HG03520 (cell line): ENCODE measurements around the gene CD86.

Source experiments
- ATAC-seq: cut with Tn5 transposase; IDR thresholded peaks from one replicate; pipeline ENCODE4 v1.9.1; 2021; ENCODE audit warnings: mild to moderate bottlenecking, moderate library complexity; ENCODE audit not compliant: unreplicated experiment

The CD86 gene

GRCh38 chr3:122058294-122058693 lies 3.1 kb downstream of the CD86 start:
- ATAC-seq = no peak

- no peak for ATAC-seq
Measured at GRCh38 chr3:122060040-122060698, 5.0 kb downstream of the CD86 start.

- no peak for ATAC-seq
Measured at GRCh38 chr3:122063908-122064307, 8.7 kb downstream of the CD86 start.

- ATAC-seq = no peak
Measured at GRCh38 chr3:122064326-122064725, 9.2 kb downstream of the CD86 start.

- no peak for ATAC-seq
Measured at GRCh38 chr3:122066331-122067213, 11.4 kb downstream of the CD86 start.

- peak; percentile 42 for ATAC-seq
Measured at GRCh38 chr3:122067214-122067550, 12.0 kb downstream of the CD86 start.

- ATAC-seq = peak; percentile 39
Measured at GRCh38 chr3:122067588-122068240, 12.6 kb downstream of the CD86 start.

GRCh38 chr3:122074621-122075265 lies 19.6 kb downstream of the CD86 start:
- peak; percentile 67 for ATAC-seq

- no peak for ATAC-seq
Measured at GRCh38 chr3:122076491-122077292, 21.5 kb downstream of the CD86 start.

- no peak for ATAC-seq
Measured at GRCh38 chr3:122077293-122078234, 22.4 kb downstream of the CD86 start.

GRCh38 chr3:122078235-122078935 lies 23.2 kb downstream of the CD86 start:
- no peak for ATAC-seq

- ATAC-seq = no peak
Measured at GRCh38 chr3:122079524-122080206, 24.5 kb downstream of the CD86 start.

- ATAC-seq = no peak
Measured at GRCh38 chr3:122080207-122080587, 25.0 kb downstream of the CD86 start.

- no peak for ATAC-seq
Measured at GRCh38 chr3:122081543-122082247, 26.5 kb downstream of the CD86 start.

- ATAC-seq = no peak
Measured at GRCh38 chr3:122082357-122082756, 27.2 kb downstream of the CD86 start.

- no peak for ATAC-seq
Measured at GRCh38 chr3:122084799-122085198, 29.6 kb downstream of the CD86 start.

GRCh38 chr3:122085673-122086072 lies 30.5 kb downstream of the CD86 start:
- ATAC-seq = no peak

- ATAC-seq = no peak
Measured at GRCh38 chr3:122088531-122088930, 33.4 kb downstream of the CD86 start.
